Liver (tissue), 3 donors: Measurements from ENCODE around the gene KIAA0825.

Experiments used
- GABPA ChIP-seq, 2 donors: IDR thresholded peaks in 1 of 2; conservative IDR thresholded peaks in 1 of 2; 2 replicates each; pipeline ENCODE4 v1.6.1; 2016; ENCODE audit warnings: antibody characterized with exemption in 2 of 2, mild to moderate bottlenecking in 1 of 2, moderate library complexity in 1 of 2
- HNF4G ChIP-seq: IDR thresholded peaks from 2 replicates; pipeline ENCODE4 v1.6.1; 2016; ENCODE audit warnings: antibody characterized with exemption
- JUND ChIP-seq, 2 donors: IDR thresholded peaks; 2 replicates each; pipeline ENCODE4 v1.6.1; 2016; ENCODE audit warnings: antibody characterized with exemption in 2 of 2
- RAD21 ChIP-seq, 2 donors: IDR thresholded peaks; 2 replicates each; pipeline ENCODE4 v1.6.1; 2016; ENCODE audit warnings: antibody characterized with exemption in 2 of 2, mild to moderate bottlenecking in 2 of 2
- REST ChIP-seq: IDR thresholded peaks from 2 replicates; pipeline ENCODE4 v1.6.1; 2016; ENCODE audit warnings: antibody characterized with exemption, mild to moderate bottlenecking
- RXRA ChIP-seq, 2 donors: IDR thresholded peaks; 2 replicates each; pipeline ENCODE4 v1.6.1; 2017 to 2018; ENCODE audit warnings: antibody characterized with exemption in 2 of 2, mild to moderate bottlenecking in 1 of 2
- TAF1 ChIP-seq: conservative IDR thresholded peaks from 2 replicates; pipeline ENCODE4 v1.6.1; 2016; ENCODE audit warnings: antibody characterized with exemption, mild to moderate bottlenecking
- TF ChIP-seq, protein P1 (sequence below): fragments of 150-350 bp; IDR thresholded peaks from 2 replicates; pipeline ENCODE4 v1.5.1; 2017; ENCODE audit warnings: improper control_type of control experiment, low read depth, low read length; ENCODE audit not compliant: missing input control
- TF ChIP-seq, protein P2 (sequence below): IDR thresholded peaks from 2 replicates; pipeline ENCODE4 v1.6.1; 2016; ENCODE audit warnings: antibody characterized with exemption
- donor health status: healthy.
- donor health status: healthy.

DNA sequence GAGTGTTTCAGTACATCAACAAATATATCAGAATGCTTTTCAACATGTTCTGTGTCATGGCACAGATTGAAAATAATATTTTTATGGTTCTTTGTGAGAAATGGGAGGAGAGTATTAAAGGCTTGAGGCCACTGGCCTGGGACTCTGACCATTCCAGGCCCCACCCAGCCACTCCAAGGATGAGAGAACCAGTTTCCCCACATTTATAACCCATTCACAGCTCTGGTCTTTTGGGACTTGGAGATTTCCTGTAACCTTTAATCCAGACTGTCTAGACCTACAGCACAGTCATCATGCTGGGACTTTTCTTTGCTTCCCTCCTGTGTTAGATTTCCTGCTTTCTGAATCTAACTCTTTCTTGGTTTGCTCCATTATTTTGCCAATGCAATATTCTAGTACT, 389.6 kb downstream of the KIAA0825 start:
- TF ChIP-seq, protein P1, sequence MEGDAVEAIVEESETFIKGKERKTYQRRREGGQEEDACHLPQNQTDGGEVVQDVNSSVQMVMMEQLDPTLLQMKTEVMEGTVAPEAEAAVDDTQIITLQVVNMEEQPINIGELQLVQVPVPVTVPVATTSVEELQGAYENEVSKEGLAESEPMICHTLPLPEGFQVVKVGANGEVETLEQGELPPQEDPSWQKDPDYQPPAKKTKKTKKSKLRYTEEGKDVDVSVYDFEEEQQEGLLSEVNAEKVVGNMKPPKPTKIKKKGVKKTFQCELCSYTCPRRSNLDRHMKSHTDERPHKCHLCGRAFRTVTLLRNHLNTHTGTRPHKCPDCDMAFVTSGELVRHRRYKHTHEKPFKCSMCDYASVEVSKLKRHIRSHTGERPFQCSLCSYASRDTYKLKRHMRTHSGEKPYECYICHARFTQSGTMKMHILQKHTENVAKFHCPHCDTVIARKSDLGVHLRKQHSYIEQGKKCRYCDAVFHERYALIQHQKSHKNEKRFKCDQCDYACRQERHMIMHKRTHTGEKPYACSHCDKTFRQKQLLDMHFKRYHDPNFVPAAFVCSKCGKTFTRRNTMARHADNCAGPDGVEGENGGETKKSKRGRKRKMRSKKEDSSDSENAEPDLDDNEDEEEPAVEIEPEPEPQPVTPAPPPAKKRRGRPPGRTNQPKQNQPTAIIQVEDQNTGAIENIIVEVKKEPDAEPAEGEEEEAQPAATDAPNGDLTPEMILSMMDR, result no peak
- TF ChIP-seq GABPA (IDR thresholded peaks at IDR 0.05 in 1 of 2, conservative IDR thresholded peaks at IDR 0.05 in 1 of 2), result no peak
- TF ChIP-seq, protein P2, sequence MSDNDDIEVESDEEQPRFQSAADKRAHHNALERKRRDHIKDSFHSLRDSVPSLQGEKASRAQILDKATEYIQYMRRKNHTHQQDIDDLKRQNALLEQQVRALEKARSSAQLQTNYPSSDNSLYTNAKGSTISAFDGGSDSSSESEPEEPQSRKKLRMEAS, result no peak
- no peak for TF ChIP-seq JUND (IDR thresholded peaks at IDR 0.05)
- no peak for TF ChIP-seq REST
- TF ChIP-seq RXRA (IDR thresholded peaks at IDR 0.05), result no peak
- TF ChIP-seq RAD21 (IDR thresholded peaks at IDR 0.05), result no peak
- no peak for TF ChIP-seq HNF4G
- no peak for TF ChIP-seq TAF1
